GM18505 (cell line): Measurements from ENCODE around the gene LCE3D.
"Not testable (repeated sequence)": the region's sequence is repeated elsewhere in the genome, so short reads cannot be mapped to it uniquely, and the experiment has no call there.

Experiments used
- ATAC-seq: cut with Tn5 transposase; IDR thresholded peaks from one replicate; pipeline ENCODE4 v1.9.1; 2021; ENCODE audit not compliant: unreplicated experiment
- POLR2A ChIP-seq: IDR thresholded peaks from 4 replicates; pipeline ENCODE4 v1.6.1; 2011; ENCODE audit warnings: borderline replicate concordance; ENCODE audit not compliant: insufficient read depth, insufficient read length; ENCODE audit errors: extremely low read depth

LCE3D gene

GRCh38 chr1:152580433-152580832, at the start of gene LCE3D:
LCE3D (minus strand) TSS chr1:152580516; CDS start chr1:152579936, 580 bp downstream.
- TF ChIP-seq POLR2A = no peak
- ATAC-seq = no peak

- ATAC-seq = no peak
- TF ChIP-seq POLR2A = no peak
Observed at GRCh38 chr1:152626744-152627143, 46.4 kb upstream of the LCE3D start.

- TF ChIP-seq POLR2A = no peak
- ATAC-seq = no peak
Observed at GRCh38 chr1:152623203-152623844, 43.0 kb upstream of the LCE3D start.

GRCh38 chr1:152622803-152623202, 42.5 kb upstream of the LCE3D start, which contains the start of gene LCE3A:
LCE3A (minus strand) TSS chr1:152623103; CDS start chr1:152623103, 0 bp downstream.
- ATAC-seq = no peak
- no peak for TF ChIP-seq POLR2A

- ATAC-seq = no peak
- TF ChIP-seq POLR2A = no peak
Observed at GRCh38 chr1:152621993-152622392, 41.7 kb upstream of the LCE3D start.

- no peak for TF ChIP-seq POLR2A
- ATAC-seq = no peak
Observed at GRCh38 chr1:152613511-152613910, 33.2 kb upstream of the LCE3D start, which contains the start of gene LCE3B. LCE3B (plus strand) TSS chr1:152613811; CDS start chr1:152613811, 0 bp downstream.

- ATAC-seq = no peak
- TF ChIP-seq POLR2A = no peak
Observed at GRCh38 chr1:152599934-152600333, 19.6 kb upstream of the LCE3D start, which contains the start of gene LCE3C. LCE3C (plus strand) TSS chr1:152600234; CDS start chr1:152600732, 498 bp downstream.

- ATAC-seq = no peak
- TF ChIP-seq POLR2A = no peak
Observed at GRCh38 chr1:152596986-152597385, 16.7 kb upstream of the LCE3D start.

- TF ChIP-seq POLR2A = no peak
- ATAC-seq = no peak
Observed at GRCh38 chr1:152585586-152585985, 5.3 kb upstream of the LCE3D start.

- no peak for ATAC-seq
- TF ChIP-seq POLR2A = no peak
Observed at GRCh38 chr1:152582647-152583046, 2.3 kb upstream of the LCE3D start.

- not testable (repeated sequence) for ATAC-seq
Observed at GRCh38 chr1:152579526-152579925, 790 bp downstream of the LCE3D start.

GRCh38 chr1:152577168-152577567, 3.1 kb downstream of the LCE3D start:
- TF ChIP-seq POLR2A = no peak

GRCh38 chr1:152566681-152567080, 13.6 kb downstream of the LCE3D start, which contains the start of gene LCE3E:
LCE3E (minus strand) TSS chr1:152566780; CDS start chr1:152566208, 572 bp downstream.
- no peak for TF ChIP-seq POLR2A
- ATAC-seq = no peak

More at GRCh38 chr1:152577168-152577567, 3.1 kb downstream of the LCE3D start:
- ATAC-seq = no peak

GRCh38 chr1:152565535-152566215, 14.6 kb downstream of the LCE3D start:
- ATAC-seq = no peak
- TF ChIP-seq POLR2A = no peak
